Type B pancreatic cell (in vitro differentiated cells): ENCODE results near the gene HEPHL1. TPM values are rescaled to one million over a fixed set of nuclear protein-coding genes. Genes with fewer than 3 reads are reported as not detected.

Experiments used
- DNase-seq: peaks from one replicate; pipeline ENCODE4 v3.0.0; 2021; ENCODE audit warnings: mixed read lengths; ENCODE audit not compliant: unreplicated experiment; ENCODE audit errors: extremely low spot score
- H3K27ac Mint-ChIP-seq: 2 replicates; pipeline ENCODE4 v1.8.0; 2021; ENCODE audit warnings: mild to moderate bottlenecking, mixed read lengths
- H3K27me3 Mint-ChIP-seq: 2 replicates; pipeline ENCODE4 v1.8.0; 2021; ENCODE audit warnings: mixed read lengths
- H3K36me3 Mint-ChIP-seq: 2 replicates; pipeline ENCODE4 v1.8.0; 2021; ENCODE audit warnings: mixed read lengths
- H3K4me1 Mint-ChIP-seq: one replicate; pipeline ENCODE4 v1.8.0; 2021; ENCODE audit warnings: mixed read lengths; ENCODE audit not compliant: unreplicated experiment
- H3K4me3 Mint-ChIP-seq: 2 replicates; pipeline ENCODE4 v1.8.0; 2021; ENCODE audit warnings: mild to moderate bottlenecking, mixed read lengths
- H3K9me3 Mint-ChIP-seq: 2 replicates; pipeline ENCODE4 v1.8.0; 2021; ENCODE audit warnings: mixed read lengths
- total RNA-seq: library from RNA; stranded (reverse); gene quantifications from 2 replicates; pipeline ENCODE4 v1.2.1, GENCODE V29; 2021; ENCODE audit warnings: low replicate concordance
- TF ChIP-seq, protein P1 (sequence below): fragments of 200-600 bp; sonication (generic); conservative IDR thresholded peaks from 2 replicates; pipeline ENCODE4 v1.5.0; 2021; ENCODE audit warnings: antibody characterized with exemption, mild to moderate bottlenecking

The HEPHL1 gene
- total RNA-seq, 1 donor from 2014 or later, result not detected

DNA sequence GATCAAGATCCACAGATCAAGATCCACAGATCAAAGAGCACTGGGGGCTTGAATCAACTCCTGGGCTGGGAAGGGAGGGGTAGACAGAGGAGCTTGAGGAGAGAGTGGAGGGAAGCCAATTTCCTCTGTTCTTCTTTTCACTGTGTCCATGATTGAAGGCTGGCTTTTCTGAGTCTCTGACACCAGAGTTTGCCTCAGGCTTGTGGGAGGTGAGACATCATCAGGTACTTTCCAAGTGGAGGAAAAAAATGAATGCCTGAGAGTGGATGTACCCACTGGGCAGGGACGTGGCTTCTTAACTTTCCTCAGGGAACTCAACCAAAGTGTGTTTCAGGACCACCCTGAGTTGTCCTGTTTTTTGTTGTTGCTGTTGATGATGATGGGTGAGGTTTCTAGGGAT lies 11.0 kb upstream of the HEPHL1 start:
- H3K27me3 Mint-ChIP-seq, result peaks cover 5% of the 10 kb centered on the region
- TF ChIP-seq, protein P1, sequence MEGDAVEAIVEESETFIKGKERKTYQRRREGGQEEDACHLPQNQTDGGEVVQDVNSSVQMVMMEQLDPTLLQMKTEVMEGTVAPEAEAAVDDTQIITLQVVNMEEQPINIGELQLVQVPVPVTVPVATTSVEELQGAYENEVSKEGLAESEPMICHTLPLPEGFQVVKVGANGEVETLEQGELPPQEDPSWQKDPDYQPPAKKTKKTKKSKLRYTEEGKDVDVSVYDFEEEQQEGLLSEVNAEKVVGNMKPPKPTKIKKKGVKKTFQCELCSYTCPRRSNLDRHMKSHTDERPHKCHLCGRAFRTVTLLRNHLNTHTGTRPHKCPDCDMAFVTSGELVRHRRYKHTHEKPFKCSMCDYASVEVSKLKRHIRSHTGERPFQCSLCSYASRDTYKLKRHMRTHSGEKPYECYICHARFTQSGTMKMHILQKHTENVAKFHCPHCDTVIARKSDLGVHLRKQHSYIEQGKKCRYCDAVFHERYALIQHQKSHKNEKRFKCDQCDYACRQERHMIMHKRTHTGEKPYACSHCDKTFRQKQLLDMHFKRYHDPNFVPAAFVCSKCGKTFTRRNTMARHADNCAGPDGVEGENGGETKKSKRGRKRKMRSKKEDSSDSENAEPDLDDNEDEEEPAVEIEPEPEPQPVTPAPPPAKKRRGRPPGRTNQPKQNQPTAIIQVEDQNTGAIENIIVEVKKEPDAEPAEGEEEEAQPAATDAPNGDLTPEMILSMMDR, result no peak
- no peak overlapping the region for H3K27ac Mint-ChIP-seq
- H3K4me3 Mint-ChIP-seq, result no peak overlapping the region
- no peaks in the 10 kb centered on the region for H3K36me3 Mint-ChIP-seq
- H3K9me3 Mint-ChIP-seq, result no peaks in the 10 kb centered on the region
- H3K4me1 Mint-ChIP-seq, result no peaks in the 10 kb centered on the region
- no peak for DNase-seq

DNA sequence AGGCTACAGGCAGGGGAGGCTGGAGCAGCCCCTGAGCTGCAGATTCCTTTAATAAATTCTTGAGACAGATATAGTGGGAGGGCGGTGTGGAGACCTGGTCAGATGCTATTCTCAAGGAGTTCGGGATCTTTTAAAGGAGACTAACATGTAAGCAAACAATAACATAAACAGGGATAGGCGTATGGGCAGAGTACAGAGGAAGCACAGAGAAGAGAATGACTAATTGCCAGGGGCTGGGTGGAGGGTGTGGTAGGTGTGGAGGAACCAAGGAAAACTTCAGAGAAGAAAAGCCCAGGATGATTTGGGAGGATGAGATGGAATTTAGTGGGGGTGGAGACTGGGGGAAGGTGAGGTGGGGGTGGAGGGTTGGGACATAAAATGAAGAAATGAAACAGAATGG lies 9.7 kb upstream of the HEPHL1 start:
- H3K4me3 Mint-ChIP-seq, result no peak overlapping the region
- H3K27me3 Mint-ChIP-seq, result peaks cover 5% of the 10 kb centered on the region
- TF ChIP-seq, protein P1, result no peak
- H3K9me3 Mint-ChIP-seq, result no peaks in the 10 kb centered on the region
- H3K4me1 Mint-ChIP-seq, result no peaks in the 10 kb centered on the region
- no peak for DNase-seq
- no peaks in the 10 kb centered on the region for H3K36me3 Mint-ChIP-seq
- H3K27ac Mint-ChIP-seq, result no peak overlapping the region

DNA sequence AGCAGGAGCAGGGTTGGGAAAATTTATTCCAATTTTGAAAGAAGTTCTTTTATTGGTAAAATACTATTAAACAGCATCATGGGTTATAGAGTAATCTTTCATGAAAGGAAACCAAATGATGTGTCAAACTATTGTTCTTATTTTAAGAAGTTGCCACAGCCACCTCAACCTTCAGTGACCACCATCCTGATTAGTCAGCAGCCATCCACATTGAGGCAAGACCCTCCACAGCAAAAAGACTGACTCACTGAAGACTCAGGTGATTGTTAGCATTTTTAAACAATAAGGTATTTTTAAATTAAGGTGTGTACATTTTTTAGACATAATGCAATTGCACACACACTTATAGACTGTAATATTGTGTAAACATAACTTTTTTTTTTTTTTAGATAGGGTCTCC lies 3.7 kb upstream of the HEPHL1 start:
- Mint-ChIP-seq H3K27me3 (no peaks in the 10 kb centered on the region), H3K9me3 (no peaks in the 10 kb centered on the region), H3K4me1 (no peaks in the 10 kb centered on the region), H3K36me3 (no peaks in the 10 kb centered on the region), H3K4me3 (no peak overlapping the region), H3K27ac (no peak overlapping the region)
- DNase-seq, result no peak
- TF ChIP-seq, protein P1, result no peak

DNA sequence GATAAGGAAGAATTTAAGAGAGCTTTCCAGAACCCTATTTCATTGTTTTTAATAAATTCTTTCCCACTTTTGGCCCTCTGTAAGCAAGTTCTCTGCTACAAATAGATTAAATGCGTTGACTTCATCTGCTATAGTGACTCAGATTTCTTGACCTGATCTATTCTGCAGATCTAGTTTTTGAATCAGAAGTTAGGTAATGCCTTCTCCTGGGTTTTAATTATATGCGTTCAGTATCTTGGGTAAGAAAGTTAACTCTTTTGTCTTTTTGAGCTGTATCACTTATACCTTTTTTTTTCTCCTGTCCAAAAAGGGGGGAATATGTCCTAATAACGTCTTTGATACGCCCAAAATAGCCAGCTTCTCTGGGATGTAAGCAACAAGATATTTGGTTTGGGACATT lies 2.4 kb upstream of the HEPHL1 start:
- no peak for DNase-seq
- no peaks in the 10 kb centered on the region for H3K27me3 Mint-ChIP-seq
- TF ChIP-seq, protein P1, result no peak
- H3K9me3 Mint-ChIP-seq, result no peaks in the 10 kb centered on the region
- no peaks in the 10 kb centered on the region for H3K4me1 Mint-ChIP-seq
- no peak overlapping the region for H3K4me3 Mint-ChIP-seq
- H3K36me3 Mint-ChIP-seq, result no peaks in the 10 kb centered on the region
- no peak overlapping the region for H3K27ac Mint-ChIP-seq

DNA sequence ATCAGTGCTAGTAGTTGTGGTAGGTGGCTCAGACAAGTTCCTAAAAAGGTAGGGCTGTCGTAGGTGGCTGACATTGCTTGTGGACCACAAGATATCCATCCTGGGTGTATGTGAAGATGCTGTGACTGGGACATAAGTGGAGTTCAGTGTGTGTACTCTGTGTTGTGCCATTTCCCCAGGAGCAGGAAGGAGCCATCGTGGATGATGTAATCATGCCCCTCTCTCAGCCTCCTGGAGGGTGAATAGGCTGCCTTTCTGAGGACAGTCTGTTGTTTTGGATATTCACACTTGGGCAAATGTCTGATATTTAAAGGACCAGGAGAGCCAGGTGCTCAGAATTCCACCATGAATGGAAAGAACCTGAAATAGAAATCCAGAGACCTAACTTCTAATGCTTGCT lies 2.7 kb downstream of the HEPHL1 start:
- Mint-ChIP-seq H3K36me3 (no peaks in the 10 kb centered on the region), H3K27me3 (no peaks in the 10 kb centered on the region), H3K9me3 (no peaks in the 10 kb centered on the region), H3K4me3 (no peak overlapping the region), H3K27ac (no peak overlapping the region), H3K4me1 (no peaks in the 10 kb centered on the region)
- TF ChIP-seq, protein P1, result no peak
- no peak for DNase-seq

DNA sequence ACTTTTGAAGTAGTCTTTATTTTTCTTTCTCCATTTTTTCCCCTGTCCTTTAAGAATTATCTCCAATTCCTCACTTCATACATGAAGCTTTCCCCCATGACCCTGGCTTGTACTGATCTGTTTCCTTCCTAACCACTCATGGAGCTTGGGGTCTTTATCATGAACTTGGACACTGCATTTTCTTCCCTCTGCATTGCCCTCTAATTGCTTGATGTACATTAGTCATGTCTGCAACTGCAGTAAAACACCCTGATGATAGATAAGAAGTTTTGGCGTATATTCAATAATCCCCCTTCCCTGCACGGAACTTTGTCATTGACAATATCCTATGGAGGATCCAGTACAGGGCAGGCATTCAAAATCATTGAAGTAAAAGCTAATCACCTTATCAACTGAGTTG lies 3.4 kb downstream of the HEPHL1 start:
- DNase-seq, result no peak
- no peaks in the 10 kb centered on the region for H3K27me3 Mint-ChIP-seq
- TF ChIP-seq, protein P1, result no peak
- H3K36me3 Mint-ChIP-seq, result no peaks in the 10 kb centered on the region
- H3K4me3 Mint-ChIP-seq, result no peak overlapping the region
- no peaks in the 10 kb centered on the region for H3K9me3 Mint-ChIP-seq
- no peaks in the 10 kb centered on the region for H3K4me1 Mint-ChIP-seq
- H3K27ac Mint-ChIP-seq, result no peak overlapping the region
